ENCODE results near the gene PSMC3. TPM values are rescaled to one million over a fixed set of nuclear protein-coding genes. Genes with fewer than 3 reads are reported as not detected.

PSMC3 gene
- total RNA-seq, 2 experiments from 2014 or later: 143 to 148 TPM

GRCh38 chr11:47453365-47453764 is 27.1 kb upstream of the PSMC3 start:
- intact Hi-C loops (cut with micrococcal nuclease): no loop called here
- no peak overlapping the region for H3K27ac Mint-ChIP-seq
- no peaks in the 10 kb centered on the region for H3K27me3 Mint-ChIP-seq
- ChIA-PET POLR2A (no interaction called here), CTCF (interaction anchor here (0.7 to 2.4 kb wide), 11 partner anchors 9 to 219 kb away, joined by 3 to 10 read pairs (median 4); no protein-coding TSS in a partner anchor)
- H3K4me3 Mint-ChIP-seq: no peak overlapping the region
- no peaks in the 10 kb centered on the region for H3K36me3 Mint-ChIP-seq
- no peak for DNase-seq
- no peaks in the 10 kb centered on the region for H3K9me3 Mint-ChIP-seq
- no peaks in the 10 kb centered on the region for H3K4me1 Mint-ChIP-seq (ENCODE audit: low read depth)

- POLR2A ChIA-PET: no interaction called here
- Mint-ChIP-seq H3K9me3 (no peaks in the 10 kb centered on the region), H3K27ac (no peak overlapping the region), H3K36me3 (no peaks in the 10 kb centered on the region), H3K4me3 (no peak overlapping the region), H3K27me3 (no peaks in the 10 kb centered on the region), H3K4me1 (ENCODE audit: low read depth) (no peaks in the 10 kb centered on the region)
- CTCF ChIA-PET: interaction anchor here (0.9 kb wide), 1 partner anchor 65 kb away, joined by 3 read pairs; no protein-coding TSS in a partner anchor
- intact Hi-C loops (cut with micrococcal nuclease): no loop called here
- no peak for DNase-seq
Observed at GRCh38 chr11:47451990-47452389, 25.8 kb upstream of the PSMC3 start.

GRCh38 chr11:47451436-47451835 is 25.2 kb upstream of the PSMC3 start:
- no peak for DNase-seq
- no peaks in the 10 kb centered on the region for H3K36me3 Mint-ChIP-seq
- H3K9me3 Mint-ChIP-seq: no peaks in the 10 kb centered on the region
- H3K4me1 Mint-ChIP-seq (ENCODE audit: low read depth): no peaks in the 10 kb centered on the region
- intact Hi-C loops (cut with micrococcal nuclease): no loop called here
- H3K27me3 Mint-ChIP-seq: no peaks in the 10 kb centered on the region
- CTCF ChIA-PET: no interaction called here
- POLR2A ChIA-PET: no interaction called here
- no peak overlapping the region for H3K4me3 Mint-ChIP-seq
- no peak overlapping the region for H3K27ac Mint-ChIP-seq

- POLR2A ChIA-PET: no interaction called here
- no peaks in the 10 kb centered on the region for H3K36me3 Mint-ChIP-seq
- no peak overlapping the region for H3K27ac Mint-ChIP-seq
- H3K27me3 Mint-ChIP-seq: no peaks in the 10 kb centered on the region
- CTCF ChIA-PET: interaction anchor here (1.4 kb wide), 1 partner anchor 38 kb away, joined by 3 read pairs; no protein-coding TSS in a partner anchor
- DNase-seq: no peak
- H3K4me3 Mint-ChIP-seq: no peak overlapping the region
- intact Hi-C loops (cut with micrococcal nuclease): no loop called here
- no peaks in the 10 kb centered on the region for H3K9me3 Mint-ChIP-seq
- H3K4me1 Mint-ChIP-seq (ENCODE audit: low read depth): no peaks in the 10 kb centered on the region
Observed at GRCh38 chr11:47449541-47449940, 23.3 kb upstream of the PSMC3 start.

- Mint-ChIP-seq H3K4me1 (ENCODE audit: low read depth) (no peaks in the 10 kb centered on the region), H3K27ac (no peak within 1 kb of the TSS), H3K27me3 (no peaks in the 10 kb centered on the region), H3K4me3 (no peak within 1 kb of the TSS), H3K36me3 (no peaks in the 10 kb centered on the region), H3K9me3 (no peaks in the 10 kb centered on the region)
- intact Hi-C loops (cut with micrococcal nuclease): no loop called here
- DNase-seq: no peak
- ChIA-PET CTCF (interaction anchor here (1.4 kb wide), 1 partner anchor 37 kb away, joined by 3 read pairs; no protein-coding TSS in a partner anchor), POLR2A (no interaction called here)
Observed at GRCh38 chr11:47448566-47449427, 22.6 kb upstream of the PSMC3 start, which contains the start of gene RAPSN. RAPSN (minus strand) TSS chr11:47449136; CDS start chr11:47448964, 172 bp downstream.

GRCh38 chr11:47447906-47448305 is 21.7 kb upstream of the PSMC3 start:
- no peaks in the 10 kb centered on the region for H3K4me1 Mint-ChIP-seq (ENCODE audit: low read depth)
- no peaks in the 10 kb centered on the region for H3K27me3 Mint-ChIP-seq
- no peaks in the 10 kb centered on the region for H3K9me3 Mint-ChIP-seq
- CTCF ChIA-PET: no interaction called here
- no peak for DNase-seq
- no peak overlapping the region for H3K27ac Mint-ChIP-seq
- intact Hi-C loops (cut with micrococcal nuclease): no loop called here
- no peak overlapping the region for H3K4me3 Mint-ChIP-seq
- H3K36me3 Mint-ChIP-seq: no peaks in the 10 kb centered on the region
- POLR2A ChIA-PET: no interaction called here

GRCh38 chr11:47446833-47447232 is 20.6 kb upstream of the PSMC3 start:
- Mint-ChIP-seq H3K4me1 (ENCODE audit: low read depth) (no peaks in the 10 kb centered on the region), H3K27me3 (no peaks in the 10 kb centered on the region), H3K4me3 (no peak overlapping the region), H3K36me3 (no peaks in the 10 kb centered on the region), H3K9me3 (no peaks in the 10 kb centered on the region), H3K27ac (no peak overlapping the region)
- no peak for DNase-seq
- ChIA-PET CTCF (no interaction called here), POLR2A (no interaction called here)
- intact Hi-C loops (cut with micrococcal nuclease): no loop called here

- Mint-ChIP-seq H3K27me3 (no peaks in the 10 kb centered on the region), H3K4me1 (ENCODE audit: low read depth) (no peaks in the 10 kb centered on the region), H3K9me3 (no peaks in the 10 kb centered on the region), H3K4me3 (no peak overlapping the region), H3K36me3 (no peaks in the 10 kb centered on the region), H3K27ac (no peak overlapping the region)
- no peak for DNase-seq
- POLR2A ChIA-PET: interaction anchor here (0.6 kb wide), 1 partner anchor 17 kb away, joined by 3 read pairs; no protein-coding TSS in a partner anchor
- intact Hi-C loops (cut with micrococcal nuclease): no loop called here
- CTCF ChIA-PET: interaction anchor here (0.9 to 1.5 kb wide), 2 partner anchors 8 to 19 kb away, joined by 3 to 4 read pairs; no protein-coding TSS in a partner anchor
Observed at GRCh38 chr11:47445840-47446239, 19.6 kb upstream of the PSMC3 start.

- intact Hi-C loops (cut with micrococcal nuclease): no loop called here
- CTCF ChIA-PET: no interaction called here
- no peak overlapping the region for H3K27ac Mint-ChIP-seq
- DNase-seq: no peak
- no peaks in the 10 kb centered on the region for H3K9me3 Mint-ChIP-seq
- no peaks in the 10 kb centered on the region for H3K4me1 Mint-ChIP-seq (ENCODE audit: low read depth)
- no peaks in the 10 kb centered on the region for H3K27me3 Mint-ChIP-seq
- no peaks in the 10 kb centered on the region for H3K36me3 Mint-ChIP-seq
- POLR2A ChIA-PET: no interaction called here
- no peak overlapping the region for H3K4me3 Mint-ChIP-seq
Observed at GRCh38 chr11:47443817-47444216, 17.6 kb upstream of the PSMC3 start.

GRCh38 chr11:47443028-47443700 is 16.9 kb upstream of the PSMC3 start:
- H3K4me1 Mint-ChIP-seq (ENCODE audit: low read depth): no peaks in the 10 kb centered on the region
- POLR2A ChIA-PET: no interaction called here
- H3K27ac Mint-ChIP-seq: no peak overlapping the region
- H3K36me3 Mint-ChIP-seq: no peaks in the 10 kb centered on the region
- no peaks in the 10 kb centered on the region for H3K27me3 Mint-ChIP-seq
- intact Hi-C loops (cut with micrococcal nuclease): no loop called here
- no peaks in the 10 kb centered on the region for H3K9me3 Mint-ChIP-seq
- DNase-seq: no peak
- CTCF ChIA-PET: interaction anchor here (0.6 to 1.1 kb wide), 2 partner anchors 10 to 12 kb away, joined by 3 to 4 read pairs; no protein-coding TSS in a partner anchor
- H3K4me3 Mint-ChIP-seq: no peak overlapping the region

- H3K9me3 Mint-ChIP-seq: no peaks in the 10 kb centered on the region
- intact Hi-C loops (cut with micrococcal nuclease): no loop called here
- no peaks in the 10 kb centered on the region for H3K4me1 Mint-ChIP-seq (ENCODE audit: low read depth)
- H3K4me3 Mint-ChIP-seq: no peak overlapping the region
- no peaks in the 10 kb centered on the region for H3K27me3 Mint-ChIP-seq
- DNase-seq: no peak
- H3K36me3 Mint-ChIP-seq: no peaks in the 10 kb centered on the region
- ChIA-PET CTCF (interaction anchor here (0.6 to 1.1 kb wide), 2 partner anchors 11 to 12 kb away, joined by 3 to 4 read pairs; no protein-coding TSS in a partner anchor), POLR2A (no interaction called here)
- no peak overlapping the region for H3K27ac Mint-ChIP-seq
Observed at GRCh38 chr11:47442514-47442913, 16.3 kb upstream of the PSMC3 start.

GRCh38 chr11:47441421-47441820 is 15.2 kb upstream of the PSMC3 start:
- Mint-ChIP-seq H3K4me1 (ENCODE audit: low read depth) (no peaks in the 10 kb centered on the region), H3K9me3 (no peaks in the 10 kb centered on the region), H3K27me3 (no peaks in the 10 kb centered on the region), H3K27ac (no peak overlapping the region), H3K4me3 (no peak overlapping the region), H3K36me3 (no peaks in the 10 kb centered on the region)
- ChIA-PET POLR2A (no interaction called here), CTCF (interaction anchor here (1.2 kb wide), 1 partner anchor 68 kb away, joined by 6 read pairs; no protein-coding TSS in a partner anchor)
- no peak for DNase-seq
- intact Hi-C loops (cut with micrococcal nuclease): no loop called here
